Measurements from ENCODE around the gene ABHD14A.
A peak's percentile ranks its signal among the peaks of the same experiment; 100 is the strongest.

Gene ABHD14A

DNA sequence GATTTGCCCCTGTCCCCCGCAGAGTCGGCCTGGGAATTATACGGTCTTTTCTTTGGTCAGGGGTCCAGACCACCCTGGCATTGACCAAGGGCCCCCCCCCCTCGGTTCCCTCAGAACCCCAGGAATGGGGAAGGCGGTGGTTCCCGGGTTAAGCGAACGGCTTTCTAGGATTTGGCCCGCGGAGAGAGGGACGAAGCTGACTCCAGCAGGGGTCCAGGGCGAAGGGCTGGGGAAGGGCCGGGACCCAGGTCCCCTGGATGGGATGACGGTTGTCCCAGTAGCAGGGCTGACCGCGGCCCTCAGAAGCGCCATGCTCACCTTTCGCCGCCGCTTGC lies 33.4 kb upstream of the ABHD14A start:
- no peak for DNase-seq

DNA sequence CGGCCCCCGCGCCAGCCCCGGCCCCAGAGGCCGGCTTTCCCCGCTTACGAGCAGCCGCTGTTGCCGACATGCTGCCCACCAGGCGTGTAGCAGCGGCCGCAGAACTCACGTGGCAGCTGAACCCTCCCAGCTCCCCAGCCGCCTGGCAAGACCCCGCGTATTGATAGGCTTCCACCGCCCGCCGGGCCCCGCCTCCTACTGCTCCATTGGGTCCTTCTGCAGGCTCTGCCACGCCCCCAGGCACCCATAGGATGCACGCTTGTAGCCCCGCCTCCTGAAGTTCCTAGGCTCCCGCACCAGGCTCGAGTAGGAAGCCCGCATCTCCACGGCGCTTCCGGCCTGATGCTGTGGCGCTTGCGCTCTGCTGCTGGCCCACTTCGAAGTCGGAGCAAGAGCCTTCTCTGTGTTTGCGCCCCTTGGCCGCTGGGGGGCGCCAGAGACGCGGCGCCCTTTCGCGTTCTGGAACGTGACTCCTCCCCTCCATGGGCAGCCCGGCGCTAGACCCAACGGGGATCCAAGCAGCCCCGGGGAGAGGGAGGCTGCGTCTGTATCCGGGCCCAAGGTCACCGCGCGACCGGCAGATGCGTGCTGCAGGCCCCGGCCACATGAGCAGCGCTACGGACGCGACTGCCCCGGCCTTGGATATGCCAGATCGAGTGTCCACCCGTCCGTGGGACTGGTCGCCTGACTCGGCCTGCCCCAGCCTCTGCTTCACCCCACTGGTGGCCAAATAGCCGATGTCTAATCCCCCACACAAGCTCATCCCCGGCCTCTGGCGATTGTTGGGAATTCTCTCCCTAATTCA lies 32.9 kb upstream of the ABHD14A start, which contains the start of the genes PARP3 and RRP9:
TSS of gene PARP3 (plus strand) at position 566 of the 805 bp plus-strand sequence. CDS start 993 bp downstream, outside the sequence.
TSS of gene RRP9 (minus strand) at position 107 of the 805 bp plus-strand sequence. CDS start at position 70, 37 bp downstream.
- peak; percentile 100 for DNase-seq

DNA sequence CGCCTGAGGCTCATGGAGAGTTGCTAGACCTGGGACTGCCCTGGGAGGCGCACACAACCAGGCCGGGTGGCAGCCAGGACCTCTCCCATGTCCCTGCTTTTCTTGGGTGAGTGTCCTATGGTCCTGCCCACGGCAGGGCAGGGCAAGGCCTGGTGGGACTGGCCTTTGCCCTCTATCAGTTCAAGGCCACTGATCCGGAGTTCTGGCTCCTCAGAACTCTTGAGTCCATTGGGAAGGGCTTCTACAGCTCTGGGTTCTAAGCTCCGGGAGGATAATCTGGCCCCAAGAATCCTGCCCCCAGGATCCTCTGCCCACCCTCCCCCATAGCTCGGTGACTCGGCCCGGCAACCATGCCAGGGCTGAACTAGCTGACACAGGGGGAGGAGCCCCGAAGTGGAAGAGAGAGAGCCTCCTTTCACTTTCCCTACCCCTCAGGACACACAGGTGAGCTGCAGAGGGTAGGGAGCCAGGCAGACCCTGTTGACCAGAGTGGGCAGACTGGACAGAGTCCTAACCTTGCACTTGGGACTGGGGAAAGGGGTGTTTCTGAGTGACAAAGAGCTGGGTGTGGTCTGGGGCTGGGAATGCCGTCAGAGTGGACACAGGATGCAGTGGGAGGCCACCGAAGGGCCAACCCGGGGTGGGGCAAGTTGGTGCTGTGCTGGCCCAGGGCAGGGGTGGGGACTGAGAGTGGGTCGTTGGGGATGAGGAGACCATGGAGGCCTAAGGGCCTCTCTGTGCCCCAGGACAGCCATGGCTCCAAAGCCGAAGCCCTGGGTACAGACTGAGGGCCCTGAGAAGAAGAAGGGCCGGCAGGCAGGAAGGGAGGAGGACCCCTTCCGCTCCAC lies 32.0 kb upstream of the ABHD14A start:
- DNase-seq: peak; percentile 45 to 61 (median 51)

DNA sequence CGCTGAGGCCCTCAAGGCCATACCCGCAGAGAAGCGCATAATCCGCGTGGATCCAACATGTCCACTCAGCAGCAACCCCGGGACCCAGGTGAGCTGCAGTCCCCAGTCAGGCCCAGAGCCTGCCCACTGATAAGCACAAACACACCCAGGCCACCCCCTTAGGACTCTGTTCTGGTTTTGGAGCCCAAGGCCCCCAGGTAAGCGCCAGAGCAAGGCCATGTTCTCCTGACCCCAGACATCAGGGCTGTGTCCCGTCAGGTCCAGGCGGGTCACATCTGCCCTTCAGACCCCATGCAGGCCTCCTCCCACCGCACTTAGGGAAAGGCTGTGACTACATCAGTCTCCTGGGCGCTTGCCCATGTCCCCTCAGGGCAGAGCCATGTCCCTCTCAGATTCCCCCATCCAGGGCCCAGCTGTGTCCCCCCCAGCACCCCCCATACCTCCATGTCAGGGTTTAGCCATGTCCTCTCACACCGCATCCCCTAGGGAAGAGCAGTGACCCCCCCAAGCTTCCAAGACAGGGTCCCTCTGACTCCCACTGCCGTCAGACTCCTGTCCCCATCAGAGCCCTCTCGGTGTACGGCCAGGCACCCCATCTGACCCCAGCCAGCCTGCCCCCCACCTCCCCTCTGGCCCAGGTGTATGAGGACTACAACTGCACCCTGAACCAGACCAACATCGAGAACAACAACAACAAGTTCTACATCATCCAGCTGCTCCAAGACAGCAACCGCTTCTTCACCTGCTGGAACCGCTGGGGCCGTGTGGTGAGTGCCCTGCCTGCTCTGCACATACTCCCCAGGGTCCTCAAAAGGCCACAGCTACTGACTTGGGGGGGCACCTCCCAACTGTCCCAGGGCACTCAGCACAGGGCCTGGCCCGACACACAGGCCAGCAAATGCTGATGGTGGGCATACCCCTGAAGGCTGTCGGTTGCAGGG lies 31.1 kb upstream of the ABHD14A start:
- no peak for DNase-seq

DNA sequence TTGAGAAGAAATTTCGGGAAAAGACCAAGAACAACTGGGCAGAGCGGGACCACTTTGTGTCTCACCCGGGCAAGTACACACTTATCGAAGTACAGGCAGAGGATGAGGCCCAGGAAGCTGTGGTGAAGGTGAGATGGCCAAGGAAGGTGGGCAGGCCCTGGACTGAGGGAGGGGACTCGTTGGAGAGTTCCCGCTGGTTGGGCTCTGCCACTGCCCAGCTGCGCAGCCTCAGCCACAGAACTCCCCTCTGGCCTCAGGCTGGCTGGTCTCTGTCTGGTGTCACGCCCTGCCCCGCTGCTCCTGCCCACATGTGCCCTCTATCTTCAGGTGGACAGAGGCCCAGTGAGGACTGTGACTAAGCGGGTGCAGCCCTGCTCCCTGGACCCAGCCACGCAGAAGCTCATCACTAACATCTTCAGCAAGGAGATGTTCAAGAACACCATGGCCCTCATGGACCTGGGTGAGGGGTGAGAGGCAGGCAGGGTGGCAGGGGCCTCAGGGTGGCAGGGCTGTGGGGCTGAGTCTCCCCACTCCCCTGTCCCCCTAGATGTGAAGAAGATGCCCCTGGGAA lies 30.3 kb upstream of the ABHD14A start:
- no peak for DNase-seq

DNA sequence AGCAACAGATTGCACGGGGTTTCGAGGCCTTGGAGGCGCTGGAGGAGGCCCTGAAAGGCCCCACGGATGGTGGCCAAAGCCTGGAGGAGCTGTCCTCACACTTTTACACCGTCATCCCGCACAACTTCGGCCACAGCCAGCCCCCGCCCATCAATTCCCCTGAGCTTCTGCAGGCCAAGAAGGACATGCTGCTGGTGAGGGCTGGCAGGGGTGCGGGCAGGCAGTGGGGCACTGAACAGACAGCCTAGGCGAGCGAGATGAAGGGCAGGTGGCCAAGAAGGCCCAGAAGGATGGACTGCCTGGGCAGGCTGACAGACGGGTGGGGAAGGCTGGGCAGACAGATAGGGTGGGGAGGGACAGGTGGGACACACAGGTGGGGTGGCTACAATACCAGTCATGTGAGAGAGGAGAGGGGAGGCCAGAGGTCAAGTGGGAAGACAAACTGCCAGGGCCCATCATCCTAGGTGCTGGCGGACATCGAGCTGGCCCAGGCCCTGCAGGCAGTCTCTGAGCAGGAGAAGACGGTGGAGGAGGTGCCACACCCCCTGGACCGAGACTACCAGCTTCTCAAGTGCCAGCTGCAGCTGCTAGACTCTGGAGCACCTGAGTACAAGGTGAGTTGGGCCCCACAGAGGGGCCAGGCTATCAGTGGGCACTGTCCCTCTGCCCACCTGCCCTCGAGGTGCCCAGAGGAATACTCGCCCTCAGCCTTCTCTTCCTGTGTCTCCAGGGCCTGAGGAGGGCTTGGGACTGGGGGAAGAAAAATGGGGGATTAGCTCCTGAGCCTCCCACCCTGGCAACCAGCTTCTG lies 29.6 kb upstream of the ABHD14A start:
- no peak for DNase-seq

DNA sequence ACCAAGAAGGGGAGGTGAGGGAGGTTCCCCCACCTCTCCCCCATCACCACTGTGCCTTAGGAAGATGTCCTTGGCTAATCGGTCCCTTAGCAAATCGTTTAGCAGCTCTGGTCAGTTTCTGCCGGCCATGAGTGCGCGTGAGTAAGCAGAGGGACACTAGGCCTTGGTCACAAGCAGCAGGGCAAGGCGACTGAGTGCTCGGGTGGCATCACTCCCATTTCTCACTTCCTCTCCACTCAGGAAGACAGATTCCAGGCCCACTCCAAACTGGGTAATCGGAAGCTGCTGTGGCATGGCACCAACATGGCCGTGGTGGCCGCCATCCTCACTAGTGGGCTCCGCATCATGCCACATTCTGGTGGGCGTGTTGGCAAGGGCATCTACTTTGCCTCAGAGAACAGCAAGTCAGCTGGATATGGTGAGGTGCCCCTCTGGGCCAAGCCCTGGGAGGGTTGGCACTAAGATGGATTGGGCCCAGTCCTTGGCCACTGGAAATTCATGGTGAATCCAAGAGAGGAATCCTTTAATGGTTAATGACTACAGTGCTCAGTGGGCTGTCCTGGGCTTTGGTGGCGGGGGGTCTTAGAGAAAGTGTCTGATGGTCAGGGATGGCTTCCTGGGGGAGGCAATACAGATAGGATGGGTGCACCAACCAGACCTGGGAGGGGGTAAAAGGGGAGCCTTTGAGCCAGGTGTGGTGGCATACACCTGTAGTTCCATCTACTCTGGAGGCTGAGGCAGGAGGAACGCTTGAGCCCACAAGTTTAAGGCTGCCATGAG lies 28.7 kb upstream of the ABHD14A start:
- DNase-seq: no peak

DNA sequence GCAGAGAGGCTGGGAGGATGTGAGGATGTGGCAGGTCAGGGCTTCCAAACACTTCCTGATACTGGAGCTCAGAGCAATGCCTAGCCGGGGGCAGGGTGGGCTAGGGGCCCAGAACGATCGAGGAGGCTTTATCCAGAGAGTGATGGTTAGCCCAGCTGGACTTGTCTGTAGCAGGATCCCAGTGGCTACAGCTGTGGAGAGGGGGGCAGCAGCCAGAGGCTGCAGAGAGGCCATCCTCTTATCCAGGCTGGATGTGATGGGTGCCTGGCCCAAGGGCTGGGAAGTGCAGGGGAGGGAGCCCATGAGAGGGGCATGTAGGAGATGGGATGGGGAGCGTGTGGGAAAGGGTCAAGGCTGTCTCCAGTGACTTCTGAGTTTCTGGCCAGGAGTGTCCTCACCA lies 28.1 kb upstream of the ABHD14A start:
- no peak for DNase-seq

DNA sequence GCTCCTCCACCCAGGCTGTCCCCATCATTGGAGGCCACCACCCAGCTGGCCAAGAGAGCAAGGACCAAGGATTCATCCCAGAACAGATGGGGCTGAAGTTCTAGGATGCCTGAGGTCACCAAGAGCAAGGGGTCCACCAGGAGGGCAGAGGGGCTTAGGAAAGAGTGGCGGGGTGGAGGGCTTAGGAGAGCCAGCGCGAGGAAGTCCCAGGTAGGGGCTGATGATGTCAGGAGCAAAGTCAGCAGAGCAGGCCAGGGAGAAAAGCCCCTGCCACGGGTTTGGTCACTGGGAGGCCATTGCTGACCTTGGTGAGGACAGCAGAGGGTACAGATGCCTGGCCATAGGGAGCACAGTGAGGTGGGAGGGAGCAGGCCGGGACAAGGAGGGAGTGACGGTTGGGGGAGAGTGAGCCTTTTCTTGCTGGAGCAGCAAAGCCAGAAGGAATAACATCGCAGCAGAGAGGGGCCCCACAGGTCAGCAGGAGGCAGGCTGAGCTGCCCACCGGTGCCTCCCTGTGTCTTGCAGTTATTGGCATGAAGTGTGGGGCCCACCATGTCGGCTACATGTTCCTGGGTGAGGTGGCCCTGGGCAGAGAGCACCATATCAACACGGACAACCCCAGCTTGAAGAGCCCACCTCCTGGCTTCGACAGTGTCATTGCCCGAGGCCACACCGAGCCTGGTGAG lies 27.5 kb upstream of the ABHD14A start:
- DNase-seq: no peak

DNA sequence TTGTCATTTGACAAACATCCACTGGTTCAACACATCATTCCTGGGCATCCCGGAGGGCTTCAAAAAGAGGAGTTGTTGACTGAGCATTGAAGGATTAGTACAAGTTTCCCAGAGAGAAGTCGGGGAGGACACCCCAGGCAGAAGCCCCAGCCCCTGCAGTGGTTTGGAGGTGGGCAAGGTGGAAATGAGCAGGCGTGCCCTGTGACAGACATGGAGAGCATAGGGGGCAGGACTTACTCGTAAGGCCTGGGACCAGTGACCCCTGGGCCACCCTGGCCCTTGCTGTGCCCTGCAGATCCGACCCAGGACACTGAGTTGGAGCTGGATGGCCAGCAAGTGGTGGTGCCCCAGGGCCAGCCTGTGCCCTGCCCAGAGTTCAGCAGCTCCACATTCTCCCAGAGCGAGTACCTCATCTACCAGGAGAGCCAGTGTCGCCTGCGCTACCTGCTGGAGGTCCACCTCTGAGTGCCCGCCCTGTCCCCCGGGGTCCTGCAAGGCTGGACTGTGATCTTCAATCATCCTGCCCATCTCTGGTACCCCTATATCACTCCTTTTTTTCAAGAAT lies 26.8 kb upstream of the ABHD14A start:
- no peak for DNase-seq

DNA sequence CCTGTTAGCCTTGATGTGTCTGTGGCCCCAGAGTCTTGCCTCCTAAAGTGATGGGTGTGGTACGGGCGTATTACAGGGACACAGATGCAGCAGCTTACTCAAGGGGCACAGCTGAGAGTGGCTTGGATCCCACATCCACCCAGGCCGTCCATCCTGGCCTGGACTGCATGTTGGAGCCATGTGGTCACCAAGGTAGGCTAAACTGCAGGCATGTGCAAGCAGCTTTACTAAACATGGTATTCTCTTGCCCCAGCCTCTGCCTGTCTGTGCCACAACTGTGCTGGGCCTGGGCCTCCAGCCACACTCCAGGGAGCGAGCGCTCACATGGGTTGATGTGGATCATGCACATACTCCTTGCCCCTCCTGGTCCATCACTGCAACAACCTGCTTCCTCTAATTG lies 25.7 kb upstream of the ABHD14A start:
- no peak for DNase-seq

DNA sequence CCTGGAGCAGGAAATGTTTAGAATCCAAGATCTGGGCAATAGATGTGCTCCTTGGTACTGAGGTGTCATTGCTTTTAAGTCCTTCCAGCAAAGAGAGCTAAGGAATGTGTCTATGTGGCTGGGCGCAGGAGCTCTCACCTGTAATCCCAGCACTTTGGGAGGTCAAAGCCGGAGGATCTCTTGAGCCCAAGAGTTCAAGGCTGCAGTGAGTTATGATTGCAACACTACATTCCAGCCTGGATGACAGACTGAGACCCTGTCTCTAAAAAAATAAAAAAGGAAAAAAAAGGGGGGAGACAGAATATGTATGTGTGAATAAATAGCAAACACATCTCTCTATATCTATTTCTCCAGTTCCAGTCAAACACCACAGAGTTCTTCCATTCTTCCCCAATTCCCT lies 24.0 kb upstream of the ABHD14A start:
- no peak for DNase-seq

DNA sequence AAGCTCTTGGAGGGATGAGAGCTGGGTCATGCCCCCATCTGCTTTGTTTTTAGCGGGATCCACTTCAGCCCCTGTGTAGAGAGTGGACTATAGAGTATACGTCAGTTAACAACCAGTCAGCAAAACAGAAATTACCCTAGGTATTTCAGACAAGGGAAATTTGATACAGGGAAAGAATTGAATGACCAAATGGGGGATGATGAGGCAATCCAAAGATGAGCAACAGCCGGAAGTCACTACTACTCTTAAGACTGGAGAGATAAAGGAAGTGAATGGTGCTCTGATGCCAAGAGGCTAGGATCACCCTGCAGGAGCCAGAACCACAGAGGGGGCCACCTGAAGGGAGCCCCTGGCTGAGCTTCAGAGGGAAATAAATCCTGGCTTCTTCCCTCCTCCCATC lies 21.4 kb upstream of the ABHD14A start:
- DNase-seq: peak; percentile 80 to 92 (median 91)

DNA sequence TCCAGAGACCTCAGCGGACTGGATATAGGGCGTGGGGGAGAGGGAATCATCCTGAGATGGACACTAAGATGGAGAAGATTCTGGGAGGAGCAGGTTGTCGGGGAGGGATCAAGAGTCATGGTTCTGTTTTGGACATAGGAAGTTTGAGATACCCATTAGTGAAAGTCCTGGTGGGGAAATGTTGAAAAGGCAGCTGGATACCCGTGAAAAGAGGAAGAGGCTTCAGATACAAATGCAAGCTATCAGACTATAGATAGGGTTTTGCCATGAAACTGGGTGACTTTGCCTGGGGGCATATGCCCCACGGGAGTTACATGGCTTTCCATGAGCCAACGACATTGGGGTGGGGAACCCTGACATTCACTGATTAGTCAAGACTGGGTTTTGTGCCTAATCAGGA lies 20.8 kb upstream of the ABHD14A start:
- peak; percentile 52 to 64 (median 60) for DNase-seq

DNA sequence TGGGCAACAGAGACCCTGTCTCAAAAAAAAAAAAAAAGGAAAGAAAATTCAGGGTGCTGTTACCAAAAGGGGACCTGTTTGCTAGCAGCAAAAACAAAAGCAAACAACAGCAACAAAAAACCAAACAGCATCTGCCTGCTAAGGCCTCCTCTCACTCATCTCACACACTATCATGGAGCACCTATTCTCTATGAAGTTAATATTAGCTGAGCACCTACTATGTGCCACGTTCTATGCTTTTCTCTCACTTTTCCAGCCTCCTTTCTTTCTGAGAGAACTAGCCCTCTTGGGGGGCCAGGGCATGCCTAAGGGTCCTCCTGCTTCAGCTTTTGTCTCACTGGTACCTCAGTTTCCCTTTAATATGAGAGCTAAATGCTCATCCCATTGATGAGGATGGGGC lies 20.2 kb upstream of the ABHD14A start:
- DNase-seq: no peak

DNA sequence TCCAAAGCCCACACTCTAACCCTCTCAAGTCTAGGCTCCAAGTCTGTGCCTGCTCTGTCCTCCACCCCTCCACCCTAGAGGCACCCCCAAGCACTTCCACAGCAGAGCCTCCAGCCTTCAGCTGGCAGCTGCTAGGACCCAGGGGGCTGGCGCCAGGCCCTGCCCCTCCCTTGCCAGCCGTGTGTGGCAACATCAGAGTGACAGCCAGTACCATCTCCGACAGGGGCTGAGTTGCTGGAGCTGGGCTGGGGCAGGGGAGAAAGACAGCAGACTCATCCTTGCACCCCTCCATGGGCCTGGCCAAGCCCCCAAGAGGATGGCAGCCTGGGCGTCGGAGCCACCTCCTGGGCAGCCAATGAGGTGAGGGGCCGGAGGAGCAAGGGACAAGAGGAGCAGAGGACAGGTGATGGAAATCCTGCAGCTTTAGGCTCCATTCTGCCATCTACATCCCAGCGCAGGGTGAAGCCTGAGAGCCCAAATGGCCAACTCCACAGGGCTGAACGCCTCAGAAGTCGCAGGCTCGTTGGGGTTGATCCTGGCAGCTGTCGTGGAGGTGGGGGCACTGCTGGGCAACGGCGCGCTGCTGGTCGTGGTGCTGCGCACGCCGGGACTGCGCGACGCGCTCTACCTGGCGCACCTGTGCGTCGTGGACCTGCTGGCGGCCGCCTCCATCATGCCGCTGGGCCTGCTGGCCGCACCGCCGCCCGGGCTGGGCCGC lies 19.5 kb upstream of the ABHD14A start, which contains the start of gene GPR62:
TSS of gene GPR62 (plus strand) at position 207 of the 718 bp plus-strand sequence. CDS start at position 479, 272 bp downstream.
- DNase-seq: no peak

DNA sequence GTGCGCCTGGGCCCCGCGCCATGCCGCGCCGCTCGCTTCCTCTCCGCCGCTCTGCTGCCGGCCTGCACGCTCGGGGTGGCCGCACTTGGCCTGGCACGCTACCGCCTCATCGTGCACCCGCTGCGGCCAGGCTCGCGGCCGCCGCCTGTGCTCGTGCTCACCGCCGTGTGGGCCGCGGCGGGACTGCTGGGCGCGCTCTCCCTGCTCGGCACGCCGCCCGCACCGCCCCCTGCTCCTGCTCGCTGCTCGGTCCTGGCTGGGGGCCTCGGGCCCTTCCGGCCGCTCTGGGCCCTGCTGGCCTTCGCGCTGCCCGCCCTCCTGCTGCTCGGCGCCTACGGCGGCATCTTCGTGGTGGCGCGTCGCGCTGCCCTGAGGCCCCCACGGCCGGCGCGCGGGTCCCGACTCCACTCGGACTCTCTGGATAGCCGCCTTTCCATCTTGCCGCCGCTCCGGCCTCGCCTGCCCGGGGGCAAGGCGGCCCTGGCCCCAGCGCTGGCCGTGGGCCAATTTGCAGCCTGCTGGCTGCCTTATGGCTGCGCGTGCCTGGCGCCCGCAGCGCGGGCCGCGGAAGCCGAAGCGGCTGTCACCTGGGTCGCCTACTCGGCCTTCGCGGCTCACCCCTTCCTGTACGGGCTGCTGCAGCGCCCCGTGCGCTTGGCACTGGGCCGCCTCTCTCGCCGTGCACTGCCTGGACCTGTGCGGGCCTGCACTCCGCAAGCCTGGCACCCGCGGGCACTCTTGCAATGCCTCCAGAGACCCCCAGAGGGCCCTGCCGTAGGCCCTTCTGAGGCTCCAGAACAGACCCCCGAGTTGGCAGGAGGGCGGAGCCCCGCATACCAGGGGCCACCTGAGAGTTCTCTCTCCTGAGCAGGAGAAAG lies 18.7 kb upstream of the ABHD14A start:
- DNase-seq: peak; percentile 43 to 70 (median 45)

Measured in suppressor macrophage treated with lipopolysaccharide for 1 hour (primary cell).